GM10266 (cell line): ENCODE results near the gene AOPEP.

ENCODE experiments used
- DNase-seq: peaks from one replicate; pipeline ENCODE4 v3.0.0; 2012; ENCODE audit errors: extremely low spot score
- CTCF ChIP-seq: IDR thresholded peaks from 2 replicates; pipeline ENCODE4 v1.5.1; 2012; ENCODE audit warnings: mild to moderate bottlenecking, low read depth; ENCODE audit not compliant: control insufficient read depth, insufficient read depth; ENCODE audit errors: missing control alignments

AOPEP gene

GRCh38 chr9:94700445-94700844, 26.1 kb upstream of the AOPEP start:
- no peak for TF ChIP-seq CTCF
- no peak for DNase-seq

GRCh38 chr9:94703488-94704140, 22.9 kb upstream of the AOPEP start:
- TF ChIP-seq CTCF, result no peak
- DNase-seq, result no peak

GRCh38 chr9:94705162-94705702, 21.3 kb upstream of the AOPEP start:
- no peak for DNase-seq
- no peak for TF ChIP-seq CTCF

- DNase-seq, result no peak
- no peak for TF ChIP-seq CTCF
Observed at GRCh38 chr9:94706922-94707321, 19.6 kb upstream of the AOPEP start.

- DNase-seq, result no peak
- TF ChIP-seq CTCF, result no peak
Observed at GRCh38 chr9:94713436-94714215, 12.9 kb upstream of the AOPEP start.

GRCh38 chr9:94714494-94714893, 12.0 kb upstream of the AOPEP start:
- no peak for DNase-seq
- no peak for TF ChIP-seq CTCF

- no peak for DNase-seq
- TF ChIP-seq CTCF, result no peak
Observed at GRCh38 chr9:94717761-94718160, 8.7 kb upstream of the AOPEP start.
